ENCODE results near the gene ERCC3.
"Not testable (repeated sequence)": the region's sequence is repeated elsewhere in the genome, so short reads cannot be mapped to it uniquely, and the experiment has no call there.

ERCC3 gene

DNA sequence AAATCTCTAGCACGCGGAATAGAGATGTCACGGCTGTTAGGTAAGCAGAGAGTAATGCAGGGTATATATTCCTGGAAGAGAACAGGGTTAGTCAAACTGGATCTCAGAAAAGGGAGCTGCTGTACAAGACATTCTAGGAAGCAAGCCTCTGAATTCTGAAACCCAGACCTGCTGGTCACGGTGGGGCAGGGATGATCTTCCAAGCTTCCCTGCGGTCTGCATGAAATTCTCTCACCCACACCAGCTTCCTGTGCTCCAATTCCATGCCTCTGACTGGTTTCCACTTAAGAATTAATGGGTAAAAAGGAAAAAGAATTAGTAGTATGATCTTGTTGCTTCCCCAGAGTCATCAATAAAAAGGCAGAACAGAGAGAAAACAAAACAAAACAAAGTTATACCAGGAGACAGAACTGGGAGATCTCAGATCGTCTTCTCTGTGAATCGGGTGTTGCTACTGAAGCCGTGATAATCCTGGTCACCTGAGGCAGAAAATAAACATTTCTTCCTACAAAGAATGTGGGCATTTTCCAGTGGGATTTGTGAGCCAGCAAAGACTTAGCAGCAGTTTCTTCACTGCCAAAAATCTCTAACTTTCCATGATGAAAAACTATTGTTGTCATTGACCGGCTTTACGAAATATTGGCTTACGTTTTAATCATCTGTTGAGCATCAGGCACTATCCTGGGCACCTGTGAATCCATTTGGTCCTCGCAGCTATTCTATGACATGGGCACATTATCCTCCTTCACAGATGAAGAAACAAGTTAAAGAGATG, 68.6 kb downstream of the ERCC3 start:
- no peak for DNase-seq

DNA sequence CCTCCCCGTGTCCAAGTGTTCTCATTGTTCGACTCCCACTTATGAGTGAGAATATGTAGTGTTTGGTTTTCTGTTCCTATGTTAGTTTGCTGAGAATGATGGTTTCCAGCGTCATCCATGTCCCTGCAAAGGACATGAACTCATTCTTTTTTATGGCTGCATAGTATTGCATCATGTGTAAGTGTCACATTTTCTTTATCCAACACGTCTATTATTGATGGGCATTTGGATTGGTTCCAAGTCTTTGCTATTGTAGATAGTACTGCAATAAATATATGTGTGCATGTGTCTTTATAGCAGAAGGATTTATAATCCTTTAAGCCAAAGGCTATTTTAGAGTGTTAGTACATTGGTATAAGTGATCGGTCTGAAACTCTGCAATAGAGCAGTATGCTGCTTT, 69.8 kb downstream of the ERCC3 start:
- not testable (repeated sequence) for DNase-seq

DNA sequence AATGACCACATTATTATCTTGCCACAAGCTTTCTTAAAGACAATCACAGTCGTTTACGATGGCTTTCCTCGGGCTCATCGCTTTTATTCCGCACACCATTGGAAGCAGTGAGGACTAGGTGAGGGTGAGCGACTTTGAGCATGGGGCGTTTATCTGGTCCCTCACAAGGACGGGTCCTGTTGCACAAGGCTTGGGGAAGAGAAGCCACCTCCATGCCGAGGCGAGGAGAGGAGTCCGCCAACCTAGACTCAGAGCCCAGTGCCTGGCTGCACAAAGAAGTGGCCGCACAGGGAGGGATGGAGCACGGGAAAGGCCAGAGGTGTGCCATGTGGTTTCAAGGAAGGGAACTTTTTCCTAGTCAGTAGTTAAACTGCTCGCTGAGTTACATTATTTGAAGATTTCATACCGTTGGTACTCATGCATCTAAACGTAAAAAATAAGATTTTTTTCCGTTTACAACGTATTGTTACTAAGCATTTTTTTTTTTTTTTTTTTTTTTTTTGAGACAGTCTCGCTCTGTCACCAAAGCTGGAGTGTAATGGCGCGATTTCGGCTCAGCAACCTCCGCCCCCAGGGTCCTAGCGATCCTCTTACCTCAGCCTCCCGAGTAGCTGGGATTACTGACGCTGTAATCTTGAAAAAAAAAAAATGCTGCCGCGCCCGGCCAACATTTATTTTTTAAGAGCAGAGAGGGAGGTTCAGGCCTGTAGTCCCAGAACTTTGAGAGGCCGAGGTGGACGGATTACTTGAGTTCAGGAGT, 73.0 kb downstream of the ERCC3 start:
- no peak for DNase-seq

DNA sequence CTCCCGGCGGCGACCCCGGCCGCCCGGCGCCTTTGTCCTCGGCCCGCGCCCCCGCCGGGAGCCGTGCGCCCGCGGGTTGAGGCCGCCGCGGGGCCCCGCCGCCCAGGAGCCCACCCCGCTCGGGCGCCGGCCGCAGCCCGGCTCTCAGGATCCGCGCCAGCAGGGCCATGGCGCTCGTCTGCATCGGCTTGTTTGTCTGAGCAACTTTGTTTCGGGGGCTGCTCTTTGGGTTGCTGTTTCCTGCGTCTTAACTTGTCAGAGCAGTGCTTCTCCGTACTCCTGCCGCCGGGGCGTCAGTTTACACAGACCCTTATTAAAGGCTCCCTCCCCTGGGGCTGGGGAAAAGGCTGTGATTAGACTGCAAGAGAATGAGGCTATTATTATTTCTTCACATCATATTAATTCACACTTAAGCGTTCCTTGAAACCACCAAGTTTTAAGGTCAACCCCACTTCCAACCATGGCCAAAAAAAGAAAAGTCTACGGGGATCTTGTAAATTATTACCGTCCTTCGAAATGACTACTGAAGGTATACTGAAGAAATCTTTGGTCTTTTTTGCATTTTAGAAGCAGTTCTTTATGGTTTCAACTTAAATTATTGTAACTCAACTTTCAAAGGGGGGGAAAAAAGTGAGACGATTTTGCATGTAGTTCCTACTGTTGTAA, 73.7 kb downstream of the ERCC3 start, which contains the start of gene CYP27C1:
TSS of gene CYP27C1 (minus strand) at position 198 of the 666 bp plus-strand sequence. CDS start at position 169, 29 bp downstream.
- DNase-seq = no peak

DNA sequence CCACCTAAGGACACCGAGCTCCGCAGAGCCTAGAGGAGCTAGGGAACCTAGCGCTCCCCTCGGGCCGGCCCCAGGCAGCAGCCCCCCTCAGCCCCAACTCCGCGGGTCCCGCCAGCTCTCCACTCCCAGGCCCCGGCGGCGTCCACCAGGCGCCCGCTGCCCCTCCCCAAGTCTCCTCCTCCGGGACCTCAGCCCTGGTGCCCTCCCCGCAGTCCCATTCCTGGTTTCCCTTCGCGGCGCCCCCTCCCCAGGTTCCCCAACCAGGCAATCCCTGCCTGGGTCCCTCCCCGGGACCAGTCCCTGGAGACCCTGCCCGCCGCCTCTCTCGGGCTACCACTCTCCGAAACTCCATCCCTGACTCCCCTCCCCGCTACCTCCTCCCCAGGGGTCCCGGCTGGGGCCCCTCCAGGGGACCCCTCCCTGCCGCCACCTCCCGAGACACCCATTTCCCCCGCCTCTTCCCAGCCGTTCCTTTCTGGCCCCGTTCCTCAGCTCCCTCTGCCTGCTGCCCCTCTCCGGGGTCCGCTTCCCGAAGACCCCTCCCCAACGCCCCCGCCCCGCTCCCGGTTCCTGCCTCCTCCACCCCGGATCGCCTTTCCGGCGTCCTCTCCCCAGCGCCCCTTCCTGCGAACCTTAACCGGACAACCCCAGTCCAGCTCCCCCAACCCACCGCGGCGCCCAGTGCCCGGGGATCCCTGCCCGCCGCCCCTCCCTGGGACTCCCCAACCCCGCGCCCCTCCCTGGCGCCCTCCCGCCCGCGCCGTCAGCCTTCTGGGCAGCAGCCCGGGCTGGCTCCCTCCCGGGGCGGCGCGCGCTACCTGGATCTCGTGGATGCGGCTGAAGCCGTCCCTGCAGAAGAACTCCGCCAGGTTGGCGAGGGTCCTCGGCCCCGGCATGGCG, 74.5 kb downstream of the ERCC3 start:
- DNase-seq = no peak

DNA sequence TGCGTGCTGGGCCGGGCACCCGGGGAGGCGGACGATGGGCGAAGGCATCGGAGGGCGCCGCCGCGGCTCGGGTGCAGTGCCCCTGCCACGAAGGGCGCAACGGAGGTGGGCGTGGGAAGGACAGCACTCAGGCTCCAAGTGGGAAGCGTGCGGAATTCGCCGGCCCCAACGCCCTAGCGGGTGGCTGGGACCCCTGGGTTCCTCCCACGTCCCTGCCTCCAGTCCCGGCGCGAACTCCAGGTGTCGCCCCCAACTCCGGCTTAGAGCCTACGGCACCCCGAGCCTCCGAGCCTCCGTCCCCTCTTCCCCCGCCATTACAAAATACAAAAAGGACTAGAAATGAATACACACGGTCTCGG, 75.2 kb downstream of the ERCC3 start:
- no peak for DNase-seq

DNA sequence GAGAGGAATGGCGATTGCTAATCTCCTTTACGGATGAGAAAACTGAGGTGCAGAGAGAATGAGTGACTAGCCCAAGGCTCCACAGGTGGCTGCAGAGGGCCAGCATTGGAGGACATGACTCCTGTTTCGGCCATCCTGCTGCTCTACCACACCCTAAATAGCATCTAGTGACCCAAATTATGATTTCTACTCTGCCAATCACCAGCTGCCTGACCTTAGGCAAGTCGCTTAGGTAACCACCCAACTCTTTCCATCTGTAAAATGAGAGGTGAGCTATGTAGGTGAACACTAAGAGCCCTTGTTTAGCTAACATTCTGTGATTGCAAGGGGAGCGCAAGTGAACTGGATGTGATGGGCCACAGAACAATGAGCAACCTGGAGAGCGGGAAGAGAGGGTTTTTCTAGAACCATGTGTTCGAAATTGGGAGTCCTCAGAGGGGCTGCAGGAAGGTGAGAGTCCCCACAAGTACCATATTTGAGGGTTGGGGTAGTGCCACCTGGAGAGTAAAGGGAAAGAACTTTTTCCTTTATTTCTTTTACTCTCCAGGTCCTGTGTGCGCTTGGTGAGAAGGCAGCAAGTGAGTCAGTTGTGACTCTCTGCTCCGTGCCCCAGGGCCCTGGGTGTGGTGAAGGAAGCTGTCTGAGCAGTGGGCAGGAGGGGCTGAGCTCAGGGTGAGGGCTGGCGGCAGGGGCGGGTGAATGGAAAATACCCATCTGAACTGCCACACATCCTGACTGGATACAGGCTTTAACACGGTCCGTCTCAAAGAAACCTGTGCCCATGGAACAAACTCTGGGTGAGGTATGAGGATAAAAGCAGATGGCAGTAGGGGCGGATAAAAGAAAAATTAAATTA, 76.2 kb downstream of the ERCC3 start:
- DNase-seq = no peak

DNA sequence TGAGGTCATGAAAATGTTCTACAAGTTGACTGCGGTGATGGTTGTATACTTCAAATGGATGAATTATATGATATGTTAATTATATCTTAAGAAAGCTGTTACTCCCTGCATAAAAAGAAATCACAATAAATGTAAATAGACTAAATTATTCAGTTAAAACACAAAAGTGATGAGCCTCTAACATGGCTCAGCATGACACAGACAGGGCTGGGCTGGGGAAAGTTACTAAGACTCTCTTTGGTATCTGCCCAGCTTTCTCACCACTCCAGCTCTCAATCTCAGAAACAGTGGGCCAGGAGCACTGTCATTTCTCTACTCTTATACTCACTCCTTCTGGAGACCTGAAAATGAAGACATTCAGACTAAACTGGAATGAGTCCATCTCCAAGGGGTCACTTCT, 77.4 kb downstream of the ERCC3 start:
- DNase-seq = no peak

DNA sequence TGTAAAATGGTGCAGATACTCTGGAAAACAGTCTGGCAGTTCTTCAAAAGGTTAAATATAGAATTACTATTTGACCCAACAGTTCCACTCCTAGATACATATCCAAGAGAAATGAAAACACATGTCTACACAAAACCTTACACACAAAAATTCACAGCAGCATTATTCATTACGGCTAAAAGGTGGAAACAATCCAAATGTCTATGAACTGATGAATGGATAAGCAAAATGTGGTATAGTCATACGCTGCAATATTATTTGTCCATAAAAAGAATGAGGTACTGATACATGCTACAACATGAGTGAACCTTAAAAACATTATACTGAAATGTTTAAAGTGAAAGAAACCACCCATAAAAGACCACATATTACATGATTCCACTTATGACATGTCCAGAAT, 77.8 kb downstream of the ERCC3 start:
- no peak for DNase-seq

DNA sequence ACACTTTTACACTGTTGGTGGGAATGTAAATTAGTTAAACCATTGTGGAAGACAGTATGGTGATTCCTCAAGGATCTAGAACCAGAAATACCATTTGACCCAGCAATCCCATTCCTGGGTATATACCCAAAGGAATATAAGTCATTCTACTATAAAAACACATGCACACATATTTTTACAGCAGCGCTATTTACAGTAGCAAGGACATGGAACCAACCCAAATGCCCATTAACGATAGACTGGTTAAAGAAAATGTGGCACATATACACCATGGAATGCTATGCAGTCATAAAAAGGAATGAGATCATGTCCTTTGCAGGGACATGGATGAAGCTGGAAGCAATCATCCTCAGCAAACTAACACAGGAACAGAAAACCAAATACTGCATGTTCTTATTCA, 79.7 kb downstream of the ERCC3 start:
- not testable (repeated sequence) for DNase-seq

DNA sequence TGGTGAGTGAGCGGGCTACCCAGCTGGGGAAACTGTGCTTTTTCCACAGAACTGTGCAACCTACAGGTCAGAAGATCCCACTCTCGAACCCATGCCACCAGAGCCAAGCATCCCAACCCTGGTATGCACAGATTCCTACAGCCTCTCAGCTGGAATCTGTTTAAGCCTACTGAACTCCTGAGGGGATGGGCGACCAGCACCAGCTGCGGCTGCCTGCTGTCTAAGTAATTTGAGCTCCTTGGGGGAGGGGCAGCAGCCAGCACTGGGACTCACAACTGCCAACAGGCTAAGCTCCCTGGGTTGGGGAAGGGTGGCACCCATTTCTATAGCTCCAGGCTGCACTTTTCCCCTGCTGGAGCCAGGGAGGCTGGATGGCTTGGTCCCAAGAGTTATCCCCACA, 85.6 kb downstream of the ERCC3 start:
- no peak for DNase-seq

All from activated naive CD4-positive, alpha-beta T cell treated with Interleukin-2 at 50 U/mL for 16 hours (primary cell).